AG04450 (cell line): ENCODE measurements around the gene FMO1. TPM values are rescaled to one million over a fixed set of nuclear protein-coding genes. Genes with fewer than 3 reads are reported as not detected.

Source experiments
- CTCF ChIA-PET: fragments of 300-600, 350-600 bp; formaldehyde crosslinking; extraction: SDS; loops from one replicate; lab custom pipeline; 2022; ENCODE audit warnings: antibody characterized with exemption, inconsistent platforms; lab: Charles Lee
- POLR2A ChIA-PET: fragments of 350-600 bp; formaldehyde crosslinking; extraction: SDS; loops from one replicate; lab custom pipeline; 2021; ENCODE audit warnings: antibody characterized with exemption, inconsistent platforms; lab: Yijun Ruan, JAX
- DNase-seq: peaks from one replicate; pipeline ENCODE4 v3.0.0-alpha.2; 2011; ENCODE audit warnings: low read depth, low spot score
- H3K27ac ChIP-seq: one replicate; pipeline ENCODE4 v1.5.1; 2012; ENCODE audit warnings: low read depth, low read length, control low read depth
- H3K27me3 ChIP-seq: one replicate; pipeline ENCODE4 v1.6.0; 2012; ENCODE audit warnings: low read length; ENCODE audit not compliant: control insufficient read depth, insufficient read depth
- H3K4me3 ChIP-seq: 2 replicates; pipeline ENCODE4 v1.5.1; 2011; ENCODE audit warnings: mild to moderate bottlenecking, low read depth, low read length, control low read depth
- H3K9me3 ChIP-seq: 2 replicates; pipeline ENCODE4 v1.5.1; 2012; ENCODE audit warnings: low read length; ENCODE audit not compliant: control insufficient read depth, insufficient read depth
- CTCF ChIP-seq: IDR thresholded peaks from 2 replicates; pipeline ENCODE4 v1.5.1; 2011; ENCODE audit warnings: low read depth, low read length, control low read depth, inconsistent platforms
- polyA plus RNA-seq: library from polyadenylated mRNA; depleted of rRNA; stranded (reverse); fragments of >200 nt; gene quantifications from 2 replicates; pipeline ENCODE4 v1.2.3, GENCODE V29; 2011

The FMO1 gene
- polyA plus RNA-seq, 1 experiment = not detected

DNA sequence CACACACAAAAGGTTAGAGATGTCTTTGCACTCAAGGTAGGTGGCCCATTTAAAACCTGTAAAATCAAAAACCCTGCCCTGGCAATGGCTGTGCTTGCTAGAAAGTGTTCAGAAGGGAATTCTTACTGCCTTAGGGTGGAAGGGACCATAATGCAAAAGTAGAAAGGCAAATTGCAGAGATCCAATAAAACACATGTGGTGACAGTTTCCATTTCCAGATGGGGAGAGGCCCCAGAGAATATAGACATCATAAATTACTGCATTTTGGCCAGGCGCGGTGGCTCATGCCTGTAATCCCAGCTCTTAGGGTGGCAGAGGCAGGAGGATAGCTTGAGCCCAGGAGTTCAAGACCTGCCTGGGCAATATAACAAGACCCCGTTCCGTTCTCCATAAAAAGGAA lies 13.0 kb downstream of the FMO1 start:
- H3K9me3 ChIP-seq = no peaks in the 10 kb centered on the region
- no peak overlapping the region for H3K4me3 ChIP-seq
- H3K27me3 ChIP-seq = peaks cover 6% of the 10 kb centered on the region
- no peak for TF ChIP-seq CTCF
- DNase-seq = no peak
- CTCF ChIA-PET = interaction anchor here (0.8 kb wide), 2 partner anchors 15 to 180 kb away, joined by 3 to 7 read pairs; no protein-coding TSS in a partner anchor
- POLR2A ChIA-PET = no interaction called here
- H3K27ac ChIP-seq = no peak overlapping the region

- Histone ChIP-seq H3K4me3 (no peak overlapping the region), H3K27ac (no peak overlapping the region), H3K9me3 (no peaks in the 10 kb centered on the region), H3K27me3 (peaks cover 2% of the 10 kb centered on the region)
- DNase-seq = no peak
- no peak for TF ChIP-seq CTCF
- CTCF ChIA-PET = interaction anchor here (1.2 kb wide), 1 partner anchor 50 kb away, joined by 4 read pairs; the partner anchor contains the start of gene FMO4
- POLR2A ChIA-PET = no interaction called here
Measured at GRCh38 chr1:171263901-171264300, 15.6 kb downstream of the FMO1 start.

- no peak overlapping the region for H3K4me3 ChIP-seq
- H3K9me3 ChIP-seq = no peaks in the 10 kb centered on the region
- ChIA-PET CTCF (no interaction called here), POLR2A (no interaction called here)
- no peak overlapping the region for H3K27ac ChIP-seq
- TF ChIP-seq CTCF = no peak
- no peak for DNase-seq
- peaks cover 2% of the 10 kb centered on the region for H3K27me3 ChIP-seq
Measured at GRCh38 chr1:171265686-171266085, 17.4 kb downstream of the FMO1 start.

GRCh38 chr1:171266930-171267329 lies 18.6 kb downstream of the FMO1 start:
- Histone ChIP-seq H3K27ac (no peak overlapping the region), H3K9me3 (no peaks in the 10 kb centered on the region), H3K4me3 (no peak overlapping the region), H3K27me3 (peaks cover 2% of the 10 kb centered on the region)
- DNase-seq = no peak
- TF ChIP-seq CTCF = no peak
- ChIA-PET POLR2A (no interaction called here), CTCF (no interaction called here)

- CTCF ChIA-PET = no interaction called here
- DNase-seq = no peak
- no peak for TF ChIP-seq CTCF
Measured at GRCh38 chr1:171267391-171267790, 19.1 kb downstream of the FMO1 start.

More at GRCh38 chr1:171267391-171267790, 19.1 kb downstream of the FMO1 start:
- Histone ChIP-seq H3K4me3 (no peak overlapping the region), H3K27ac (no peak overlapping the region), H3K9me3 (no peaks in the 10 kb centered on the region), H3K27me3 (peaks cover 2% of the 10 kb centered on the region)
- POLR2A ChIA-PET = no interaction called here
